CD14-positive monocyte (primary cell): ENCODE results near the gene GTSF1L. TPM values are rescaled to one million over a fixed set of nuclear protein-coding genes. Genes with fewer than 3 reads are reported as not detected.

Experiments
- DNase-seq, 3 donors: peaks; one replicate each; pipeline ENCODE4 v3.0.0-alpha.2; 2011 to 2022
- H2AFZ ChIP-seq: 2 replicates; pipeline ENCODE4 v1.6.0; 2012; ENCODE audit warnings: mild to moderate bottlenecking, low read depth, low read length, inconsistent platforms; ENCODE audit not compliant: insufficient read depth, poor library complexity, severe bottlenecking
- H3K27ac ChIP-seq, 2 donors: 1 replicate in 1 of 2; 2 replicates in 1 of 2; pipeline ENCODE4 v1.5.1; 2012 to 2013; ENCODE audit warnings: low read length in 2 of 2, control low read depth in 1 of 2, inconsistent platforms in 1 of 2, low read depth in 1 of 2, mild to moderate bottlenecking in 1 of 2
- H3K27me3 ChIP-seq, 2 donors: one replicate each; pipeline versions ENCODE4 v1.6.0 to v1.6.1; 2011 to 2013; ENCODE audit warnings: low read length in 2 of 2; ENCODE audit not compliant: control insufficient read depth in 2 of 2, insufficient read depth in 2 of 2
- H3K36me3 ChIP-seq, 2 donors: replicated peaks in 1 of 2; 1 replicate in 1 of 2; 2 replicates in 1 of 2; pipeline versions ENCODE4 v1.5.1 to v1.6.1; 2012 to 2013; ENCODE audit warnings: low read length in 2 of 2, control low read depth in 1 of 2, inconsistent platforms in 1 of 2, mild to moderate bottlenecking in 1 of 2; ENCODE audit not compliant: insufficient read depth in 2 of 2, control insufficient read depth in 1 of 2
- H3K4me1 ChIP-seq, 2 donors: 1 replicate in 1 of 2; 2 replicates in 1 of 2; pipeline versions ENCODE4 v1.5.1 to v1.6.1; 2012 to 2013; ENCODE audit warnings: low read length in 2 of 2, control low read depth in 1 of 2, inconsistent platforms in 1 of 2, mild to moderate bottlenecking in 1 of 2, moderate library complexity in 1 of 2; ENCODE audit not compliant: insufficient read depth in 2 of 2, control insufficient read depth in 1 of 2
- H3K4me2 ChIP-seq: replicated peaks from 2 replicates; pipeline ENCODE3; 2012; ENCODE audit warnings: low read length, moderate library complexity, mild to moderate bottlenecking; ENCODE audit not compliant: poor library complexity, severe bottlenecking; ENCODE audit errors: extremely low read depth
- H3K4me3 ChIP-seq, 3 experiments: fragments of 200-600 bp in 1 of 3; sonication (generic) in 1 of 3; replicated peaks in 1 of 3; 1 replicate in 2 of 3; 2 replicates in 1 of 3; pipeline ENCODE4 v1.5.1; 2011 to 2013; ENCODE audit warnings: low read length in 3 of 3, mild to moderate bottlenecking in 3 of 3, control low read depth in 2 of 3, low read depth in 2 of 3, inconsistent platforms in 1 of 3, moderate library complexity in 1 of 3
- H3K79me2 ChIP-seq: 2 replicates; pipeline ENCODE4 v1.6.0; 2012; ENCODE audit warnings: mild to moderate bottlenecking, control low read depth, inconsistent platforms, low read length, moderate library complexity; ENCODE audit not compliant: insufficient read depth
- H3K9ac ChIP-seq: 2 replicates; pipeline ENCODE4 v1.6.0; 2017; ENCODE audit warnings: low read length, mild to moderate bottlenecking; ENCODE audit not compliant: insufficient read depth, poor library complexity, severe bottlenecking
- H3K9me3 ChIP-seq, 2 donors: replicated peaks in 1 of 2; 1 replicate in 1 of 2; 2 replicates in 1 of 2; pipeline versions ENCODE4 v1.5.1 to v1.6.1; 2012 to 2013; ENCODE audit warnings: low read length in 2 of 2, control low read depth in 1 of 2; ENCODE audit not compliant: control insufficient read depth in 1 of 2, insufficient read depth in 1 of 2
- H4K20me1 ChIP-seq: 2 replicates; pipeline ENCODE4 v1.6.0; 2012; ENCODE audit warnings: mild to moderate bottlenecking, low read length, control low read depth, moderate library complexity; ENCODE audit not compliant: insufficient read depth
- H3K27ac Mint-ChIP-seq, 7 donors: one replicate each; pipeline ENCODE4 v1.8.0; 2020; ENCODE audit warnings: mild to moderate bottlenecking in 7 of 7, mixed read lengths in 7 of 7, moderate library complexity in 6 of 7, inconsistent platforms in 2 of 7
- H3K27me3 Mint-ChIP-seq, 3 donors: one replicate each; pipeline ENCODE4 v1.8.0; 2021 to 2022; ENCODE audit warnings: low read depth in 3 of 3, mild to moderate bottlenecking in 3 of 3, mixed read lengths in 3 of 3, moderate library complexity in 3 of 3, inconsistent platforms in 1 of 3
- H3K36me3 Mint-ChIP-seq, 2 donors: one replicate each; pipeline ENCODE4 v1.8.0; 2020; ENCODE audit warnings: mixed read lengths in 2 of 2, inconsistent platforms in 1 of 2, mild to moderate bottlenecking in 1 of 2
- H3K4me1 Mint-ChIP-seq: one replicate; pipeline ENCODE4 v1.8.0; 2020; ENCODE audit warnings: mild to moderate bottlenecking, mixed read lengths
- H3K4me3 Mint-ChIP-seq, 2 donors: one replicate each; pipeline ENCODE4 v1.8.0; 2020; ENCODE audit warnings: mild to moderate bottlenecking in 2 of 2, mixed read lengths in 2 of 2, moderate library complexity in 1 of 2
- H3K9me3 Mint-ChIP-seq, 7 donors: one replicate each; pipeline ENCODE4 v1.8.0; 2020 to 2022; ENCODE audit warnings: mixed read lengths in 7 of 7, mild to moderate bottlenecking in 6 of 7, moderate library complexity in 6 of 7, inconsistent platforms in 2 of 7
- WGBS: methylation state at CpG from one replicate; pipeline ENCODE4 v1.1.5; 2013; ENCODE audit warnings: missing lambda C conversion rate; ENCODE audit not compliant: insufficient coverage; 5-methylcytosine and 5-hydroxymethylcytosine counted together
- intact Hi-C, 2 donors: fragments of 100-400 bp; cut with micrococcal nuclease; formaldehyde crosslinking; loops; one replicate each; pipeline versions ENCODE4 v1.15.0 to v1.15.1; 2023
- polyA plus RNA-seq, 3 donors: library from polyadenylated mRNA; depleted of rRNA in 1 of 3; unstranded in 2 of 3; stranded (reverse) in 1 of 3; fragments of 300-500 nt in 2 of 3; fragments of >200 nt in 1 of 3; fragmentation: Illumina TruSeq in 2 of 3; gene quantifications; 1 replicate in 2 of 3; 2 replicates in 1 of 3; pipeline ENCODE4 v1.2.3, GENCODE V29; 2012 to 2021
- TF ChIP-seq, protein P1 (sequence below): fragments of 200-600 bp; IDR thresholded peaks from one replicate; pipeline ENCODE4 v1.8.0; 2022; ENCODE audit warnings: antibody characterized with exemption, mild to moderate bottlenecking

Gene GTSF1L
- polyA plus RNA-seq, 3 donors, result not detected

DNA sequence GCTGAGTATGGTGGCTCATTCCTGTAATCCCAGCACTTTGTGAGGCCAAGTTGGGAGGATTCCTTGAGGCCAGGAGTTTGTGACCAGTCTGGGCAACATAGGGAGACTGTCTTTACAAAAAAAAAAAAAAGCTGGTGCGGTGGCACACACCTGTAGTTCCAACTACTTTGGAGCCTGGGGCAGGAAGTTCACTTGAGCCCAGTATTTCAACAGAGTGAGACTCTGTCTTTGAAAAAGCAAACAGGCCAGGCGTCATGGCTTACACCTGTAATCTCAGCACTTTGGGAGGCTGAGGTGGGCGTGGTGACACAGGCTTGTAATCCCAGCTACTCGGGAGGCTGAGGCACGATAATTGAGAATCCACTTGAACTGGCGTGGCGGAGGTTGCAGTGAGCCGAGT is 31.2 kb downstream of the GTSF1L start:
- DNase-seq, result no peak
- H3K4me1 Mint-ChIP-seq, result no peaks in the 10 kb centered on the region
- no peak overlapping the region for H3K4me2 ChIP-seq
- WGBS, result 87% methylated on average over 5 of the region's 8 CpGs
- no peaks in the 10 kb centered on the region for H3K27me3 Mint-ChIP-seq
- H3K27me3 ChIP-seq, result no peaks in the 10 kb centered on the region
- H3K36me3 Mint-ChIP-seq, result peaks cover 20 to 48% of the 10 kb centered on the region in 2 donors
- no peaks in the 10 kb centered on the region for H3K4me1 ChIP-seq
- no peaks in the 10 kb centered on the region for H3K9me3 Mint-ChIP-seq
- H3K79me2 ChIP-seq, result no peaks in the 10 kb centered on the region
- H3K9ac ChIP-seq, result no peak overlapping the region
- H3K27ac Mint-ChIP-seq, result no peak overlapping the region
- no peak overlapping the region for H3K27ac ChIP-seq
- H3K9me3 ChIP-seq, result no peaks in the 10 kb centered on the region
- TF ChIP-seq, protein P1, sequence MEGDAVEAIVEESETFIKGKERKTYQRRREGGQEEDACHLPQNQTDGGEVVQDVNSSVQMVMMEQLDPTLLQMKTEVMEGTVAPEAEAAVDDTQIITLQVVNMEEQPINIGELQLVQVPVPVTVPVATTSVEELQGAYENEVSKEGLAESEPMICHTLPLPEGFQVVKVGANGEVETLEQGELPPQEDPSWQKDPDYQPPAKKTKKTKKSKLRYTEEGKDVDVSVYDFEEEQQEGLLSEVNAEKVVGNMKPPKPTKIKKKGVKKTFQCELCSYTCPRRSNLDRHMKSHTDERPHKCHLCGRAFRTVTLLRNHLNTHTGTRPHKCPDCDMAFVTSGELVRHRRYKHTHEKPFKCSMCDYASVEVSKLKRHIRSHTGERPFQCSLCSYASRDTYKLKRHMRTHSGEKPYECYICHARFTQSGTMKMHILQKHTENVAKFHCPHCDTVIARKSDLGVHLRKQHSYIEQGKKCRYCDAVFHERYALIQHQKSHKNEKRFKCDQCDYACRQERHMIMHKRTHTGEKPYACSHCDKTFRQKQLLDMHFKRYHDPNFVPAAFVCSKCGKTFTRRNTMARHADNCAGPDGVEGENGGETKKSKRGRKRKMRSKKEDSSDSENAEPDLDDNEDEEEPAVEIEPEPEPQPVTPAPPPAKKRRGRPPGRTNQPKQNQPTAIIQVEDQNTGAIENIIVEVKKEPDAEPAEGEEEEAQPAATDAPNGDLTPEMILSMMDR, result no peak
- H3K36me3 ChIP-seq, result peaks cover 14 to 32% of the 10 kb centered on the region in 2 donors
- no peak overlapping the region for H2AFZ ChIP-seq
- no peaks in the 10 kb centered on the region for H4K20me1 ChIP-seq
- no peak overlapping the region for H3K4me3 ChIP-seq
- no peak overlapping the region for H3K4me3 Mint-ChIP-seq
- intact Hi-C loops, result loop anchor here (10.0 kb wide), 1 partner anchor 161 kb away; no protein-coding TSS in a partner anchor

DNA sequence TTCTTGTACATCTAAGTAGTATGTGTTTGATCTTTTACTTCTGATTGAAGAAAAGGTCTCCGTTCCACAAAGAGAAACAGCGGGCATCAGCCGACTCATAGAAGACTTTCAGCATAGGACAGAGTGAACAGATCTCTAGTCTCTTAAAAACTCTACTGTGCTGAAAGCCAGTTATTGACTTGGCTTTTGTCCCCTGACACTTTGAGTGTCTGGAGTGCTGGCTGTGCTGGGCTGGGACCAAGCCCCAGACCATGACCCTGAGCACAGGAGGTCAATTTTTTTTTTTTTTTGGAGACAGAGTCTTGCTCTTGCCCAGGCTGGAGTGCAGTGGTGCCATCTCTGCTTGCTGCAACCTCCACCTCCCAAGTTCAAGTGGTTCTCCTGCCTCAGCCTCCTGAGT is 32.0 kb downstream of the GTSF1L start:
- Histone ChIP-seq H3K79me2 (no peaks in the 10 kb centered on the region), H2AFZ (no peak overlapping the region), H3K36me3 (peaks cover 7 to 25% of the 10 kb centered on the region in 2 donors), H3K4me1 (no peaks in the 10 kb centered on the region), H3K27ac (no peak overlapping the region), H3K27me3 (no peaks in the 10 kb centered on the region), H3K9ac (no peak overlapping the region), H3K9me3 (no peaks in the 10 kb centered on the region), H4K20me1 (no peaks in the 10 kb centered on the region), H3K4me2 (no peak overlapping the region), H3K4me3 (no peak overlapping the region)
- TF ChIP-seq, protein P1, result no peak
- Mint-ChIP-seq H3K27me3 (no peaks in the 10 kb centered on the region), H3K9me3 (no peaks in the 10 kb centered on the region), H3K4me3 (no peak overlapping the region), H3K27ac (no peak overlapping the region), H3K4me1 (no peaks in the 10 kb centered on the region), H3K36me3 (peaks cover 16 to 41% of the 10 kb centered on the region in 2 donors)
- 93% methylated on average over 3 of the region's 3 CpGs for WGBS
- intact Hi-C loops, result loop anchor here (10.0 kb wide), 1 partner anchor 160 kb away; no protein-coding TSS in a partner anchor
- no peak for DNase-seq
